Gastrocnemius medialis (tissue), 4 donors: ENCODE measurements around the gene AFAP1.

Source experiments
- POLR2A ChIP-seq, 2 donors: fragments of 450-650 bp; IDR thresholded peaks; one replicate each; pipeline ENCODE4 v1.6.1; 2017; ENCODE audit warnings: antibody characterized with exemption in 2 of 2, mild to moderate bottlenecking in 2 of 2, moderate library complexity in 2 of 2
- TF ChIP-seq, protein P1 (sequence below), 5 experiments: fragments of 450-650 bp in 3 of 5; fragments of 200-600 bp in 2 of 5; sonication (generic) in 2 of 5; IDR thresholded peaks in 4 of 5; conservative IDR thresholded peaks in 1 of 5; 1 replicate in 4 of 5; 2 replicates in 1 of 5; pipeline ENCODE4 v1.5.1; 2016 to 2019; ENCODE audit warnings: antibody characterized with exemption in 5 of 5, mild to moderate bottlenecking in 3 of 5, moderate library complexity in 3 of 5

- no peak for TF ChIP-seq POLR2A (IDR thresholded peaks at IDR 0.05)
- TF ChIP-seq, protein P1, sequence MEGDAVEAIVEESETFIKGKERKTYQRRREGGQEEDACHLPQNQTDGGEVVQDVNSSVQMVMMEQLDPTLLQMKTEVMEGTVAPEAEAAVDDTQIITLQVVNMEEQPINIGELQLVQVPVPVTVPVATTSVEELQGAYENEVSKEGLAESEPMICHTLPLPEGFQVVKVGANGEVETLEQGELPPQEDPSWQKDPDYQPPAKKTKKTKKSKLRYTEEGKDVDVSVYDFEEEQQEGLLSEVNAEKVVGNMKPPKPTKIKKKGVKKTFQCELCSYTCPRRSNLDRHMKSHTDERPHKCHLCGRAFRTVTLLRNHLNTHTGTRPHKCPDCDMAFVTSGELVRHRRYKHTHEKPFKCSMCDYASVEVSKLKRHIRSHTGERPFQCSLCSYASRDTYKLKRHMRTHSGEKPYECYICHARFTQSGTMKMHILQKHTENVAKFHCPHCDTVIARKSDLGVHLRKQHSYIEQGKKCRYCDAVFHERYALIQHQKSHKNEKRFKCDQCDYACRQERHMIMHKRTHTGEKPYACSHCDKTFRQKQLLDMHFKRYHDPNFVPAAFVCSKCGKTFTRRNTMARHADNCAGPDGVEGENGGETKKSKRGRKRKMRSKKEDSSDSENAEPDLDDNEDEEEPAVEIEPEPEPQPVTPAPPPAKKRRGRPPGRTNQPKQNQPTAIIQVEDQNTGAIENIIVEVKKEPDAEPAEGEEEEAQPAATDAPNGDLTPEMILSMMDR (IDR thresholded peaks at IDR 0.05 in 4 of 5, conservative IDR thresholded peaks at IDR 0.05 in 1 of 5): no peak
Observed at GRCh38 chr4:7818399-7818911, 121.2 kb downstream of the AFAP1 start.
